NCI-H2171 (cell line): Measurements from ENCODE around the gene SH3RF1.

ENCODE experiments used
- DNase-seq: peaks from one replicate; lab custom pipeline; 2025; lab: John Stamatoyannopoulos, UW

The SH3RF1 gene

DNA sequence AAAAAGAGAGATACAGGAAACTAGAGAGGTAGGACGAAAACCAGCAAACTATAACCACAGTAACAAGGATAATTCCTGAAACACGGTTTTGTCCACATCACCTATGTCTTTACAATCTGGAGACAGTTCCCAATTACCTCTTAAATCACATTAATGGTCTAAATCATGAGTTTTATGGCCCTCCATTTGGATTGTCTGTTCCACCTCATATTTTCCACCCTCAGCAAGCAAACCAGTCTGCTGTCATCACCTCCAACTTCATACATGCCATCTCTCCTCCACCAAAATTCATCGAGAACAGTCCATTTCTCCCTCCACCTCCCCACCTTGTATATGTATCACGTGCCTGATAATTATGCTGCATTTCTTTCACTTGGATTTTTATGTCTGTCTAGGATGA, 107.3 kb downstream of the SH3RF1 start:
- no peak for DNase-seq

DNA sequence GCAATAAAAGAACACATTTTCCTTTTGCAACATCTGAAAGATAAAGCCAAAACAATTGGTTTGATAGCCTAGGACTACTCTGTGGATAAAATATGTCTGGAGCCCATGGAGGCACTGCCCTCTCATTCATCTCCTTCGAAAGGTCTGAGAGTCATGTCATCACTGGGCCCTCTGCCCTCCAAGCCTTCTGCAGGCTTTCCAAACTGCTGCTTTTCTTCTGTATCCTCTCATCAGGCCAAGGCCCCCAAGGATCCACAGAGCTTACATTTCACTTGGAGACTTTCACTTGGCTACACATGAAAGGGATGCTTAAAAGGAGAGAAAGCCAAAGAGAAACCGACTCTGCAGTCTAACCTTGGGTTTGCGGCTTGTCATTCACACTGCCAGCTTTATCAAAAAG, 109.9 kb downstream of the SH3RF1 start:
- DNase-seq: no peak

DNA sequence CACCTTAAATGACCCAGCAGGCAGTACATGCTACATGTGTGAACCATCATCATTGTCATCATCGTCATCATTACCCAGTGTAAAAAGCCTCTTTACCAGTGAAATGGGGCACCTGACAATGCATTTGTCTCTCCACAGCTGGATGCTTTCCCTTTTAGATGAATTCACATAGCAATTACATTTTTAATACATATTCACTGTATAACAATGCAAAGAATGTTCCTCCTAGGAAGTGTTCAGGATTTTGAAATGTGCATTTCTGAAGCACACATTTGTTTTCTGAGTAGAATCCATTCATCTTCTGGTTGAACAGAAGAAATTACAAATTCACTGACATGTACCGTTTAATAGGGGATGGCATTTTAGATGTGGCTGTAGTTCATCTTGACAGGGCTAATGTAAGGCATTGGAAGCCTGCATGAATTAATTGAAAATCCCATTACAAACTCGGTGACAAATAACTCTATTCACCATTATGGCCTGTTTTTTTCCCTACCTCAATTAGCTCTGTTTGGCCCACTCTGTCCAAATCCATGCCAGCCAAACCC, 111.1 kb downstream of the SH3RF1 start:
- DNase-seq: no peak

DNA sequence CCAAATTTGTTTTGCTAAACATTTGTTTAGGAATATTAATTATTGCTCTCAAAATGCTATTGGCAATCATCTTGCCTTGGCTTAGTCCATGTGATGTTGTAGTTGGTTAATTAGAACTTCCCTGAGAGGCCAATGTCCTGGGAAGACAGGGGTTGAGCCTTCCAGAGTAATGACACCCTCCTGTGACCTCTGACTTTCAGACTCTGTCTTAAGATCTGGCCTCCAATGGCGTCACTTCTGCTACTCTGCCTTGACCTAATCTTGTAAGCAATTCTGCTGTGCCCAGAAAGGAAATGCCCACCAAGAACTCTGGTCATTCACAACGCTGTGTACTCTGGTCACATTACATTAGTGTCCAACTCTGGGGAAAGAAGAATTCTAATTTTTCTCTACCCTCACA, 111.9 kb downstream of the SH3RF1 start:
- DNase-seq: no peak

DNA sequence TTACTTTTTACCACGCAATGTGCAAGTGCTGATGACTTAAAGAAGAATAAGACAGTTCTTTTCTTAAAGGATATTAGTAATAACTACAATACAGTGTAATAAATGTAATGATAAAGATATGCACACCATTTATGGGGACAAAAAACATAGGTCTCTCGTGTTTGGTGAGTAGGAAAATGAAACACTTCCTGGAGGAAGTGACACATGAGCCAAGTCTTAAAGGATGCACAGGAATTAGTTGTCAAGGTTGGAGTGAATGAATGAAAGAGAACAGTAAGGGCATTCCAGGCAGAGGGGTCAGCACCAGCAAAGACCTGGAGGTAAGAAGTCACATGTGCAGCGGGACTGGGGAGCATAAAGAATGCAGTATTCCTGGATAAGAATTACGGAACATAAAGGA, 112.7 kb downstream of the SH3RF1 start:
- DNase-seq: no peak

DNA sequence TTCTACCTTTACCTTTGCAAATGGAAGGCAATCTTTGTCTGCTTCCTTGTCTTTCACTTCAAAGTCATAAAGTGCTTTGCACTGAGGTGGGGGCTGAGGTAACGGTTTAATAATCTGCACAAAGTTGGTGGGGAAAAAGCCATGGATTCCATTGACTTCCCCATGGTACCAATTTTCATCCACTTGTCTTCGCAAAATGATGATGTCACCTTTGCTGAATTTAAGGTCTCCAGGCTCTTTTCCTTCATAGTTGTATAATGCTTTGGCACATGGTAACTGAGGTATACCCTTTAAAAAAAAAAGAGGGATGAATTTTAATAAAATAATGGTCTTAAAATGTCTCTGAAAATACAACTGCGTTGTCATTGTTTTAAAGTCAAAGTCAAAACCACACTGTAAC, 114.4 kb downstream of the SH3RF1 start:
- DNase-seq: no peak

DNA sequence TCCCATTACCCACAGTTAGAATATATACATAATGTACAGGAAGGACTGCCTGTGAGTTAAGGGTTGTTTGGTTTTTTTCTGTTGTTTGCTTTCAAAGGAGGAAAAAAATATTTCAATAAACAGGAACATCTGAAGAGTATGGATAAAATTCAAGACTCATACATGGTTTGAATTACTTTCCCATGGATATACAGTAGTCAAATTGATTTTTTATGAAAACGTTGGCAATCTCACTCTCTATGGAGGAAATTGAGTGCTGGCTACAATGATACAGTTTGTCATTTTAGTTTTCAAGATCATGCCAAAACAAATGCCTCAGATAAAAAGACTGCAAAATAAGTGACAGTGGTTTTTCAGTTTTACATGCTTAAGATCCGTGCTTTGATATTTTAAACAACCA, 116.6 kb downstream of the SH3RF1 start:
- DNase-seq: no peak

DNA sequence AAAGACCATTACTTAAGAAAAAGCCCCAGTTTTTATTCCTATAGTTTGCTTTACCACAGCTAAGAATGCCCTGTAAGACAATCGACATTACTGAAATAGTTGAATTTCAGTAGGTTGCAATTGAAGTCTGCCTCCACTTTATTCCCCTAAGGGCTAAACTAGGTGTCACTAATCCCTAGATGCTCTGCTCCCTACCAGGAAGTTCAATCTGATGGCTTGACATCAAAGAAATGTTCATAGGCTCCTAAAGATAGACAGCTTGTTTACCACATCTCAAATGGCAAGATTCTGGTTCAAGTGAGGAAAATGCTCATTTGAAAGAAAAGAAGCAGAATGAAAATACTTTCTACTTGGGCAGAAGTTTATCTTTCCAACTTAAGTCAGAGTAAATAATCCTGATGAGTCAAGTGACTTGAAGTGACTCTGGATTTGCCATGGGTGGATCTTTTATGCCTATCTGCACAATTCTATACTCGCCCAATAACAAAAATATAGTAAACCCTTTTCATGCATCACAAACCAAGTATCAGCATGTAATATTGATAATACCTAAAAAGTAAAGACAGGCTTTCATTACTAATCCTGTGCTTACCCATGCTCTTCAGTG, 117.2 kb downstream of the SH3RF1 start:
- no peak for DNase-seq

DNA sequence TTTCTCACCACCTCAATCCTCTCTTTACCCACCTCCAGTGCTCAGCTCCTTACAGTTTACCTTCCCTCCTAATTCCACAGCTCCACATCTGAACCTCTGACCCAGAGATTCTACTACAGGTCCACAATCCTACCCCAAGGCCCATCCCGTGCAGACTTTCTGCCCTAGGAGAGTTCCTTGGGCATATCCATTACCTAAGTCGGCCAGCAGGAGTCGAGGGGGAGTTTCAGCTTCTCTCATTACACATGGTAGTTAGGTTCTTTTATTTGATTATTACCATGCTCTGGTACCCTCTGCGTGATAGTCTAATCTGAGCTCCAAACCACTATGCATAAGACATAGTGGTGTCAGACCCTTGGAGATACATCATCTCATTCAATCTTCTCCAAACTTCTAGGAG, 117.9 kb downstream of the SH3RF1 start:
- DNase-seq: no peak

DNA sequence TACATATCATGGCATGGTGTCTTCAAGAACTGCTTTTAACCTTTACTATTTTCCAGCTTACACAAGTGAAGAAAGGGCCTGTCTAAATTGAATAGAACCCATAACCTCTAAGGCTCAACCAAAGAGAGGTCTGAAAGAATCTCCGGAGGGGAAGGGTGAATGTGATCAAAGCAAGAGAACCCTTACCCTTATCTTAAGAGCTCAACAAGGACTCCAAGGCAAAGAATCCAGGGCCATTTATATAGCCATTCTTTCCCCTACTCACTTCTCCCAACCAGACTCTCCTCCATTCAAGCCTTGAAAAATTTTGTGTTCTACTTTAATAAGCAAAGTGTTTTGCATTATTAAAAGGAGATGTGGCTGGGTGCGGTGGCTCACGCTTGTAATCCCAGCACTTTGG, 118.7 kb downstream of the SH3RF1 start:
- DNase-seq: no peak

DNA sequence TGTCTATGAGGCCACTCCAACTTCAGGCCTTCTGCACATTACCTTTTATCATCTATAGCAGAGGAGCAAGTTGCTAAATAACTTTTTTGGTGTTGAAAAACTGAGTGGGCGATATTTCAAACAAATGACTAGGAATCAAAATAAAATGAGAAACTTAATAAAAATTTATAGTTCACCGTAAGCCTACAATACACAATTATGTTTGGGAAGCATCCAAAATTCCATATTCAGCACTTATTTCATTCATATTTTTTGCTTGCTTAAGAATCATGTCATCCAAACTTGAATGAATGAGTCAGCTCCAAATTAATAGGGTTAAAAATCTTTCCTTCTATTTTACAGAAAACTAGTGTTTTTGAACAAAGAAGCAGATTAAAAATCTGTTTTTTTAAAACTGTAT, 119.1 kb downstream of the SH3RF1 start:
- DNase-seq: no peak

DNA sequence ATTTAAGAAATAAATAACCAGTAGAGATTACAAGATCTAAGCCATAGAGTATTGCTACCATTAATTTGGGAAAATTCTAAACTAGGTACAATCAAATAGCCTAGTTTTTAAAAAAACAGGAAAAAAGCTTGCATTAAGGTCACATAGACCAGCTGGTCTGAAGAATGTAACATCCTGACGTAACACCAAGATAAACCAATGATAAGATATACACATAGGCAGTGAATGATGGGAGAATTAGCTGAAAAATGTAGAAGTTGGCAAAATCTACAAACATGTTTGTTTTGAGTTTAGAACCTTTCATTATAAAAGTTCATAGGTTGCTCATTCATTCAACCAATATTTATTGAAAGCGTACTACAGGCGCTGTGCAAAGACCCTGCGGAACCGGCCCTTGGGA, 120.0 kb downstream of the SH3RF1 start:
- DNase-seq: no peak

DNA sequence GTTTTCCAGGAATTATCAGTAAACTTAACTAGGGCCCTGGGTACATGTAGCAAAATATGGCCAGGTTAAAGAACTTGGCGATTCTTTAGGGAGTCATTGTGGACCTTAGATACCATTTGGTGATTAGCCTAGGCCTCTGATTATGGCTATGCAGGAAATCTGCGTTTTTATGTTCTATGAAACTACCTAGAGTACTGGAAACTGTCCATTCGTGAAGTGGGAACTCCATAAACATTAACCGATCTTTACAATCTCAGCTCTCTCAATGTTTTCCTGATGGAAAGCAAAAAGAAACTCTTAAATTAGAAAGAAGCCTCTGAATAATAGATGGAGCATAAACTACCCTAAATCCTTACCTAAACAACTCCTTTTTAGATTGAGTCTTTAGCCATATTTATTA, 121.9 kb downstream of the SH3RF1 start:
- DNase-seq: no peak

DNA sequence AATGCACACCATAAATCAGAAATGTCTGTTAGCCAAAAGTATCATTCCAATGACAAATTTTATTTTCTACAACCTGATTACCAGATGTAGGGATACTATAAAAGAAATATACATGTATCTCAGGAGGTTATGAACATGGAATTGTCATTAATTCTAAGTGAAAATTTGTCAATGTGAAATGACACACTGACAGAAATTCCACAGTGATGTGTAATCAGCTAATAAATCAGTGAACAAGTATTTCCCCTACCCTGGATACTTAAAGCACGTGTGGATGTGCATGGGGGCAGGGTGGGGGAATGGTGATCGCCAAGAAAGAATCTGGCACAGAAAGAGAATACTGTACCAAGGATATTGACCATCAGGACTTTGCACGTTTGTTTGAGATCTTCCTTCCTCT, 123.6 kb downstream of the SH3RF1 start:
- no peak for DNase-seq

DNA sequence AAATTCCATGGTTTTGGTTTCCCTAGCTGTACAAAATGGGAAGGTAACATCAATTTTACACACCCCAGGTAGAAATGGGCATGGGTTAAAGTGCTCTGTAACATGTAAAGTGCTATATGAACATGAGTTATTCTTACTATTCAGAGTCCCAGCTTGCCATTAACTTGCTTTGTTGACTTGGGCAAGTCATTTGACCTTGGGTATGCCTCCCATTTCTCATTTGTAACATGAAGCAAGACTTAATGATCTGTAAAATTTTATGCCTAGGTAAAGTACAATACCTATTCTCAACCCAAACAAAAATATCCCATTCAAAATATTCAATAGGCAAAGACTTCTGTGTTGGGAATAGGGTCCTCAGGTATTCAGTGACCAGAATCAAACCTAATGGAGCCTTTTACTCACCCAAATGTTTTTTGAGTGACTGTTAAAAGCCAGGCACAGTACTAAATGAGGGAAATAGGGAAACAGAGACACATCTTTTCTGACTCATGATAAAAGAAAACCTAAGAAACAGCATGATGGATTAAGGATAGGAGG, 126.6 kb downstream of the SH3RF1 start:
- DNase-seq: no peak

DNA sequence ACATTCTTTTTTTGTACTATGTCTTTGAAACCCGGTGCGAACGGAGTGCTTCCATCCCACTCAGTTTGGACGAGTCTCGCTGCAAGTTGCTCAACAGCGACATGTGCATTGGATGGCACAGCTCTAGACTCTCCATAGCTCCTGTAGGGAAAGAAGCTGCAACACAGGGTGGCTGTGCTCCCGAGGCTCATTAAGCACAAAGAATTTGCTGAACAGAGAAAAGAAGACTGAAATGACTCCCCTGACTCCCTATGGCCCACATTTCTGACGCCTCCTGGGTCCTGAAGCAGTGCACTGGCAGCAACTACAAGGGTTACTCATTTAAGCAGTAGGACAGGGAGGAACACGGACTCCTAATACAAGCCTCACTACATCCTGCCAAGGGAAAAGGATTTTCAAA, 127.4 kb downstream of the SH3RF1 start:
- no peak for DNase-seq

DNA sequence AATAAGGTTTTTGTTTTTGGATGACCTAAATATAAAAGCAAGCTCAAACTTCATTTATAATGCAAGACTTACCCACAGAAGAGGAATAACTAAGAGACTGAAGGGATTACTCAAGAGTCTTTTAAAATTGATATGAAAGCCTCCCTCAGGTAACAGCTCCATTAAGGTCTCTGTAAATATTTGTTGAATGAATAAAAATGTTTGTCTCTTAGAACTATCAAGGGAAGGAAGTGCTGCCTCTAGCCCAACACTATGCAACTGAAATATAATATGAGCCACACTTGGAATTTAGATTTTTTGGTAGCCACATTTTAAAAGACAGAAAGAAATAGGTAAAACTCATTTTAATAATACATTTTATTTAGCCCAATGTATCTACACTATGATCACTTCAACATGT, 127.8 kb downstream of the SH3RF1 start:
- DNase-seq: no peak

DNA sequence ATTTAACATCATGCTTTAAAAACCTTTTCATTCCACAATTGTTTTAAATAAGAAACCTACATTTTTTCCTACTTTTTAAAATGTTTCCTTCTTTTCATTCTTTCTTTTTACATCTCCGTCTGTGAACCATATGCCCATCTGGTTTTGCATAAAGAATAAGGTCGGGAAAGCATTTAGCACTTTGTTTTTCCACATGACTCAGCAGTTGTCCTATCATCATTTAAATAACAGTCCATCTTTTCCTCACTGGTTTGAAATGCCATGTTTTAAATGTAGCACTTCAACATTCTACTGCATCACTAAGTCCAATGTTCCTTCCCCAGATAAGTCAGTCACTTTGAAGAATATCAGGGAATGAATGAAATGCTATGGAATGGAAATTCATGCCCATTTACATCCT, 128.4 kb downstream of the SH3RF1 start:
- no peak for DNase-seq

DNA sequence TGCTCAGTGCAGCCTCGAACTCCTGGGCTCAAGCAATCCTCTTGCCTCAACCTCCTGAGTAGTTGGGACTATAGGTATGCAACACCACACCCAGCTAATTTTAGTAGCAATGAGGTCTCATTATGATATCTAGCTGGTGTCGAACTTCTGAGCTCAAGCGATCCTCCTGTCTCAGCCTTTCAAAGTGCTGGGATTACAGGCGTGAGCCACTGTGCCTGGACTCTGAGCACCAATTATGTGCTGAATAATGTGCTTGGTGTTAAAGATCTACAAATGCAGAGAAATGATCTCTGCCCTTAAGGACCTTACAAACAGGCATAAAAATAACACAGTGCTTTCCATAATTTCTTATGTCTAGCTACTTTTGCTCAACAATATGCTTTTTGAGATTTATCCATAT, 131.7 kb downstream of the SH3RF1 start:
- DNase-seq: no peak

DNA sequence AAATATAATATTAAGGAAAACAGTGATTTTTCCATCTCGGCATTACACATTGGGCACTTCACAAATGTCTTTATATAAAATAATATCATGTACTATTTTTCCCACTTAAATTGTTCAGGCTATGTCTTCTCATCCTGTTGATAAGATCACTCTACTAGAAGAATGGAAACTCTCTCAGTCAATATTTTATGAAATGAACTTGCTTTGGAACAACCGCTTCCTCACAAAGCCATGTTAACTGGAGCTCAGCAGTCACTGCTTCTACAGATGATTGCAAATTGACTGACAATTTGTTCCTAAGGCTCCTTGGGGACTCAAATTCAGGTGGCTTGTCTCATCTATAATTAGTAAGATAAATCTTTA, 133.2 kb downstream of the SH3RF1 start:
- no peak for DNase-seq

DNA sequence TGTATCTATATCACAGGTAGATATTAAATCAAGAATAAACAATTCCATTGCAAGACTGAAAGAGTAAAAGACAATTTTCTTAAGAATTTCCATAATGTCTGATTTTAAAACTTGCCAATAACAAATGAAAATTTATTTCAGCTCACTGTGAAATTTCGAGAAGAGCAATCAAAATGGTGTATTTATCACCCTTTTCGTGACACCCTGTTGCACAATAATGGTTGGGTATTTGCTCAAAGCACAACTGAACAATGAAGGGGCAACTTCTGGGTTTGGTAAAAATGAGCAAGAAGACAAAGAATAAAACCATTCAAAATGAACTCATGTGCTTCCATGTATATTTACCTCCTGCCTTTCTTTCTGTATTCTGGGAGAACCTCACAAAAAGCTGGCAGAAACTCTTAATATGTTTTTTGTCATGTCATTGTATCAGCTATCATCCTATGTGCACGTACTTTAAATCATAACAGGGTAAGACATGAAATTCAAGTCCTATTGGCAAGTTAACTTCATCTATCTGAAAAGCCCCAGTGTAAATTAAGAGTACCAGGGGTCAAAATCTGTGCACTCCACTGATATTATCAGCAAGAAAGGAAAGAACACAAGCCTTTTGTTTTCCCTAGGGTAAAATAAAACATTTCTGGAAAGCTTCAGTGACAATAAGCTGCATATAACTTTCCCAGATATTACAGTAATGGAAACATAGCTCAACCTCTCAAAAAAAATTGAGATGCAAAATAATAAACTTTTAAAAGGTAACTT, 133.8 kb downstream of the SH3RF1 start:
- no peak for DNase-seq

DNA sequence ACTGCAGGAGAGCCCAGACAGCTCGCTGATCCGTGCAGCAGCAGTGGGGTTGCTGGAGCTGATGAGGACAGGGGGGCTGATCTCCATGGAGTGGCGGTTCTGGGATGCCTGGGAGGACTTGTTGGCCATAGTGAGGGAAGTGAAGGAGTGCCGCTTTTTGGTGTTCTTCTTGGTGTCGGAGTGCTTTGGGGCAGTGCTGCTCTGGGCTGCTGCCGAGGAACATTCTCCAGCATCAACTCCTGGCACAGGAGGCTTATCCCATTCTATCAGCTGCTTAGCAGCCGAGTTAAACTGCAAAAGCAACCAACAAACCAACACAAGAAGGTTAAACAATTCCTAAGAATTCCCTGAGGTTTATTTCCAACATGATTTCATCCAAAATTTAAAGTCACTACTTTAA, 134.4 kb downstream of the SH3RF1 start:
- DNase-seq: no peak

DNA sequence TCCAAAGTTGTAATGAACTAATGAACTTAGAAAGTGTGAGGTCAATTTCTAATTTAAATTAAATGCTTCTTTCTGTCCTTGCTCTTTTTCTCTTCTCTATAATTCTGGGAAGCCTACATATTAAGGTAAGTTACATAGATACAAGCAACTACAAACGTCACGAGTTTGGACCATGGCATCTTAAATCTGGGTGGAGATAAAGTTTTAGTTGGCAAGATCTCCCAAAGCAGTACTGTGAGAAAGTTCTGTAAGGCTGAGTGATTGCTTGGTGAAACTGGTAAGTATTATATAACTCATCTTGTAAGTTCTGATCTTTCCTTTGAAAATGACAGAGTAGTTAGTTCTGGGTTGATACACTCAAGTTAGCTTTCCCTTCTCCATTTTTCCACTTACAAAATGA, 135.0 kb downstream of the SH3RF1 start:
- no peak for DNase-seq

DNA sequence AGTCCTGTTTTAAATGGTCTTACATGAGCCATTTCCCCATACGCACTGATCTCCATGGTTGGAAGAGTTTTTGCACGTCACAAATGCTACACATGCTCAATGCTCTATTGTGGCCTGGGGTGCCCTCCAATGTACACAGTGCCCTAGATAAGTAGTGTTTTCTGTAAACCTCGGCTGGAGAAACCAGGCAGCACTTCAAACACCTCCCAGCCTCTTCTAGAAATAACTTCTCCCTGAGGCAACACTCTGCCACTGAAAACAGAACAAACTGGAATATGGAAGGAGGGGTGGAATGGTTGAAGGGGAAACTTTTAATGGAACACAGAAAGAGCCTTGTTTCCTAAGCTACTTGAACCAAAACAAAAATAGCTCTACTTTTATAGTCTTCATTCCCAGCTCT, 136.8 kb downstream of the SH3RF1 start:
- DNase-seq: no peak
